NCI-H2196 (cell line): Measurements from ENCODE around the gene RBPJ.
A peak's percentile ranks its signal among the peaks of the same experiment; 100 is the strongest.
"Not testable (repeated sequence)": the region's sequence is repeated elsewhere in the genome, so short reads cannot be mapped to it uniquely, and the experiment has no call there.

Experiments
- DNase-seq: peaks from one replicate; lab custom pipeline; 2025; ENCODE audit not compliant: unreplicated experiment; lab: John Stamatoyannopoulos, UW

RBPJ gene

DNA sequence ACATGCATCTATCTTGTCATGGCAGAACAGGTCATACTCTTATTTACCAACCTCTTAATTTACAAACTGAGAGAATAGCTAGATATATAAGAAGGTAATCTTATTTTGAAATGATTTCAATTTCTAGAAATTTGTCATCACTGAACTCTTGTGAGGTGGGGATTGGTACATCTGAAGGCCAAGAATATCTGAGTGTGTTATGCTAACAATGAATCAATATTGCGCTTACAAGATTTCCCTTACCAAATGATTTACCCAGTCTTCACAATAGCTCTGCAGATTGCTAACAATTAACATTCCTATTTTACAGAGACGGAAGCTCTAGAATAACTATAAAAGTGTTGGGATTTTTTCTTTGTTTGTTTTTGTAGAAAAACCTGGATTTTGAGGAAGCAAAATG is 48.3 kb downstream of the RBPJ start:
- no peak for DNase-seq

DNA sequence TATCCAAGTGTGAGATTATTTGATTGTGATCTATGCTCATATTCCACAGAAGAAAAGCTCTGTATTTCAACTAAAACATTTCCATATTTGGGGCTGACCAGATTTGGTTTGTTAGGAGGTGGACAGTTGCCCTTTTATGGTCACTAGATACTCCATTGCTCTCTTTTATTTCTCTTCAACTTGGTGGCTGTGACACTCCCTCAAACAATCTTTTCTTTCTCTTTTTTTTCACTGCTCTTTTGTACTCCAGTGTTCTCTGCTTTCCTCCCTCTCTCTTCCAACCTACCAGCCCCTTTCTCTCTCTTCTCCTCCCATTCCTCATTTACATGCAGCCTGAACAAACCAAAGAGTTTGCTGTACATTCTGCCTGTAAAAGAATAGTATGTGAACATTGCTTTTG is 48.8 kb downstream of the RBPJ start:
- DNase-seq = no peak

DNA sequence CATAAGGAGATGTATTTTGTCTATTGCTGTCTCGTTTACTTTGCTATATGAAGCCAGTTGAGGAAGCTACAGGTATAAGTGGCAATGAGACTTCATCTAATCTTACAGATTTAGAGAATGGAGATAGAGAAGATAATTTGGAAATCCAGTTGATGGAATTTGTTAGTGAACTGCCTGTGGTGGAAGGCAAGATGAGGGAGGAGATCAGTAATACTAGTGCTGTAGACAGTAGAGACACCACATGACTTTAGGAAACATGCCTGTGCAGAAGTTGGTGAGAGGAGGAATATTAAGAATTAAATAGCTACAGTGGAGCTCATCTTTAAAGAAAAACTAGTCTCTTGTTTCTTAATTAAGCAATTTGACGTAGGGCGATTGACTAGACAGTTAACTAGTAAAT is 51.3 kb downstream of the RBPJ start:
- no peak for DNase-seq

DNA sequence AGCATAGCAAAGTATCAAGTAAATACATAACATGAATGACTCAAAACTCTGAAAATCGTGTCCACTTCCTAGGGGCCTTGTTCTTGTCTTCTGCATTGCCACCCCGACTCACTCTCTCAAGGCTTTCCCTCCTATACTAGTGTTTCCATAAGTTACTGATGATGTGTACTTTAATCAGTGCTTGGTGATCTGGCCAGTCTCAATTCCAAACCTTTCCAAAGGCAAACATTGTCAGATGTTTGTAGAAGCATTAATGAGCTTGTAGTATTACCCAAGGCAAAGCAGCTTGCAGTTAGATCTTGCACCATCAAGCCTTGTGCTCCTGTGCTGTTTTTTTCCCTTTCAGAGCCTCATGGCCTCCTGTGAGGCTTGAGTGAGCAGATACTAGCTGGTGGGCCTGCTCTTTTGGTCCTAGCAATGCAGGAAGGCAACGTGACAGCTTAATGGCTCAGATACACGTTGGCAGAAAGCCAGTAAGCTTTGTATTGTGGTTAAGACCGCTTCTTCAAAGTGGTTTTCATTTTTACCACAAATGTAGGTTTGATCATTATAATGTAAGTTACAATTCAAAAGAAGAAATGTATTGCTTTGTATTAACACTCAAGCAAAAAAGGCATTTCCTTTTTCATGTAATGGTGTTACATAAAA is 51.8 kb downstream of the RBPJ start:
- DNase-seq = peak; percentile 52

DNA sequence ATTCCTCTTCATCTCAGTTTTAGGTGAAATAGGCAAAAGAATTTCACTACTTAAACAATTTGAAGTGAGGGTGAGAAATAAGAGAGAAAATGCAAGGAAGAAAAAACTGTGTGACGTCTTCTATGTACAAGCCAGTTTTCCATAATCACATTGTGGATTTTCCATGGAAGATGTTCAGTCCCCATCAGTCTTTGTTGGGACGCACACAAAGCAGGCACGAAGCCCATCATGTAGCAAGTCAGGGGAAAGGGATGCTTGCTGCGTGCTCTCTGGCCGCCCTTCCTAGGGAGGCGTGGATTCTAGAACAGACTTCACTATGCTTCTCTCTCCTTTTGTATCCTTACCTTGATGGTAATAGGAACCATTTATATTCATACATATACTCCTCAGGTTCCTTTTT is 54.7 kb downstream of the RBPJ start:
- DNase-seq = no peak

DNA sequence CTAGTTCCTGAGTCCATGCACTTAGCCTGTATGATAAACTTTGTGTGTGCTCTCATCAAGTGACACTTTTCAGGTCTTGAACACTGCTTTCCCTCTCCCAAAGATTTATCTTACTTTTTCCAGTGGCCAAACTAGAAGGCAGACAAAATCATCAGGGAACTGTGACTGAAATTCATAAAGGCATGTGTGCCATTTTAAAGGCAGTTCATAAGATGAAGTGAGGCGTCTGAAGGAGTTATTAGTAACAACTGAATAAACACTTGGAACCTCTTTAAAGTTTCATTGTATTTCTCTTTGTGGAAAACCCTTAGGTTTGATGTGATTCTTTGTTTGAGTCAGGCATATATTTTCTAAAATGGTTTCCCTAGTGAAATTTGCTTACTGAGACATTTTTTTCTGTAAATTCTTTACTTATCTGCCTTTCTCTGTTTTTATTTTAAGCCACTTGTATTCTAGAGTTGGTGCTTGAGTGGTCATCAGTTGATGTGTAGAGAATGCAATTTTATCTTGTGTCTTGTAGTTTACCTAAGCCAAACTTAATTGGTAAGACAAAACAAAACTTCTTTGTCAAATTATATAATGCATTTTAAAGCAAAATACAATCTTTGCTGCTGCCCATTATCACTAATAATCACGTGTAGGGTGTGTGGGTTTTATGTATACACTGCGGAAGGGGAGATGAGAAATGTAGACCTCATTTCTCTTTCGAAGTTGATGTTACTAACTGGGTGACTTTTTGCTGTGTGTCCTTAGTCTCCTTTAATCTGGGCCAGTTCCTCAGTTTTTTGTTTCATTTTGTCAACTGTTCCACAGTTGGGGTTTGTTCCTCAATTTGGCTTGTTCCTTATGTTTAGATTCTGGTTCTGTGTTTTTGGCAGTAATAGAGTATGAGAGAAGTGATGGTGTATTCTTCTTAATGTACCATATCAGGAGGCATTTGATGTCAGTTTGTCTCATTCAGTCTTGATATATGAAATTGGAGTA is 56.8 kb downstream of the RBPJ start:
- DNase-seq = no peak

DNA sequence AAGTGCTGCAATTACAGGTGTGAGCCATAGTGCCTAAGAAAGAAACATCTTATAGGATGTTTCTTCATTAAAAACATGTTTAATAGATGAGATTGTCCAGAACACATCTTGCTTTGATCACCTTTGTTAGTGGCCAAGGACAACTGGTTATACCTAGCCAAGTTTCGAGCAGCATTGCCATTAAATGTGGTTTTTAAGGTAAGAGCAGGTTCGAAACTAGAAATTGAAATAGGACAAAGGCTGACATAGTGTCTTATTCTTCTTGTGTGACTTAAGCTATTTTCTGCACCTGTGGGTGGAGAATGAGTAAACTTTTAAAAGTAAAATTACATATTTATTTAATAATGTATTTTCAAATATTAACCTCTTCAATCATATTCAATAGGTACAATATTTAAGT is 59.0 kb downstream of the RBPJ start:
- DNase-seq = no peak

DNA sequence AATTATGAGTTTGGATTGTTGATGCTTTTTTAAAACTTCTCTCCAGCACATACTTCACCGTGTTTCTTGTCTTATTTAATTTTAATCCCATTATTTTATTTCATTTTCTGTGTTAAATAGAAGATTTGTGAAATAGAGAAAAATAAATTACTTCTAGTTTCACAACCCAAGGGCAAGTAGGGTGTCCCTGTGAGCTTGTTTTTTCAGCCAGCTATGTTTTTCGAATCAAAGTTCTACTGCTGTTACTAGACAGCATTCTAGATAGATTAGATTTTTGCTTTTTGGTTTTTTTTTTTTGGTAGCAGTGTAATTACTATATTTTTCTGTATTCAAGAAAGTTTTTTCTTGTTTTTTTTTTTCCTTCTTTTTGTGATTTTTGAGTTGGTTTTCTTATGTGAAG is 59.9 kb downstream of the RBPJ start:
- DNase-seq = no peak

DNA sequence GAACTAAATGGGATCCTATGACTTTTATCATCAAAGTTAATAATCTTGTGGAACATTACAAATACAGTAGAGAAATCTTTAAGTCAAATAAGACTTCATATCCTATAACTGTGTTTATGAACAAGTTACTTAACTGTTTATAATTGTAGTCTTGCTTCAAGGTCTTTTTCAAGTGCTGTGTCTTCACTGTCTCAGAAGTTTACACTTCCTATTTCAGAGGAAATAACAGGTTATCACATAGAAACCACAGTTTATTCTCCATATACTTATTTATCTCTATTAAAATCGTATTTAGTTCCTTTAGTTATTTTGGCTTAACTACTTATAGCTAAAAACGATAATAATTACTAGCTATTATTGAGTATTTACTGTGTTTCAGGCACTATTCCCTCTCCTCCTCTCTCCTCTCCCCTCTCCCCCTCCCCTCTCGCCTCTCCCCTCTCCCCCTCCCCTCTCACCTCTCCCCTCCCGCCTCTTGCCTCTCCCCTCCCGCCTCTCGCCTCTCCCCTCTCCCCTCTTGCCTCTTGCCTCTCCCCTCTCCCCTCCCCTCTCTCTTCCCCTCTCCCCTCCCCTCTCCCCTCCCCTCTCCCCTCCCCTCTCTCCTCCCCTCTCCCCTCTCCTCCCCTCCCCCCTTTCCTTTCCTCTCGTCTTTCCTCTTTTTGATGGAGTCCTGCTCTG is 63.7 kb downstream of the RBPJ start:
- no peak for DNase-seq

DNA sequence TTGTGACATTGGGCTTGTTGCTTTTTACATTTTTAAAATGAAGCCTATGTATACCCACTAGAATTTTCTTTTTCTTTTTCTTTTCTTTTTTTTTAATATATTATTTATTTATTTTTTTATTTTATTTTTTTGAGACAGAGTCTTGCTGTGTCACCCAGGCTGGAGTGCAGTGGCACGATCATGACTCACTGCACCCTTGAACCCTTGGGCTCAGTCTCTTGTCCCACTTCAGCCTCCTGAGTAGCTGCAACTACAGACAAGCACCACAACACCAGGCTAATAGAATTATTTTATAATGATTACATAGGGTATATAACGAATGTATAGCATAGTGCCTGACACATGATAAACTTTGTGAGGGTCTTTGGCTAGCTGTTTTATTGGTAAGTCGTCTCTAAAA is 64.9 kb downstream of the RBPJ start:
- no peak for DNase-seq

DNA sequence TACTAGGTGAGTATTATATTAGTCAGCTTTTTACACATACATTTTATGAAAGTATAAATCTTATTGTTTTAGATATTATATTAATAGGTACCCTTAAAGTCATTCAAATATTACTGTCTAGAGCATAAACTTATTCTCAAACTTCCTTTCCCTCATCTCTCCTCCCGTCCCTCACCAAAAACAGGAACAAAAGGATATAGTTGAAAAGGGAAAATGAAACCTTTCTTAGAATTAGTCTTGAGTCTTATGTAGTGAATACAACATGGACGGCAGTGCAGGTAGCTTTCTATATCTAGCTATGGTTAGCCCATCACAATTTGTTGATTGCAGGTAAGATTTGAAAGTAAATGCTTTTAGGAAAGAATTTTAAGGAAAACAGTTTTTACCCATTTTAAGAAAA is 65.6 kb downstream of the RBPJ start:
- DNase-seq = no peak

DNA sequence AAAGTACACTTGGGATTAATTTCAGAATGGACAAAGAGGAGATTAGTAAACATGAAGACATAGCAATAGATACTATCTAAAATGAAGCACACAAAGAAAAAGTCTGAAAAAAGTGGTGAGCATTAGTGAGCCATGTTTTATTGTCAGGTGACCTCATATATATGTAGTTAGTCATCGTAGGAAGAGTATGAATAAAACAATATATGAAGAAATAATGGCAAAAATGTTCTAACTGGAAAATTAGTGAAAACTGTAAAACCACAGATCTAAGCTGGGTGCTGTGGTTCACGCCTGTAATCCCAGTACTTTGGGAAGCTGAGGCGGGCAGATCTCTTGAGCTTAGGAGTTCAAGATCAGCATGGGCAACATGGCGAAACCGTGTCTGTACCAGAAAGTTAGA is 67.9 kb downstream of the RBPJ start:
- DNase-seq = no peak

DNA sequence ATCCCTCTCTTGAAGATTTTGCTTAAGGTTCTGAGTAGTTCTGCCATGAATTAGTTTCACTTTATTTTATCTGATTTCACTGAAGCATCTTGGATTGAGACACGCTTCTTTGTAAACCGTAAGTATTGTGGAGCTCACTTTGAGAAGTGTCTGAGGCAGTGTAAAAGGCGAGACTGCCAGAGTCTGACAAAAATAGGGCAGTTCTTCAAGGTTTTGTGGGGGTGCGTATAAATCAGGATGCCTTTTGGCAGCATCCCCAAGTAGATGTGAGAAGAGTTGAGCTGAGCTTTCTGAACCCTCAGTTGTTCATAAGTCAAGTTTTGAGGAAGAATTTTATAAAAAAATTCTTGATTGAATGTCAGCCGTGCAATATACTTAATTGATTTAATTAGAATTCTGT is 76.3 kb downstream of the RBPJ start:
- DNase-seq = no peak

DNA sequence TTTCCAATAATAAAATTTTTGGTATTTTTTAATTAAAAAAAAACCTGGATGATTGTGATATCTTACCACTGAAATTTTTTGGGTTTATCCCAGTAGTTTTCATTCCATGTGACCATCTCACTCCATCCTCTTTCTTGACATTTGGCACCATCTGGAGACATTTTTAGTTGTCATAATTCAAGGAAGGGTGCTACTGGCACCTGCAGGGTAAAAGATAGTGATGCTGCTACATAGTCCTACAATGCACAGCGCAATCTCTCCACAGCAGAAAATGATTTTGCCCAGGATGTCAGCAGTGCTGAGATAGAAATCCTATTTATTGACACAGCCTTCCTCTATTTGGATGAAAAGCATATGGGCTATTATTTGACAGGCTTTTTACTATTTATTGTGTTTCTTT is 79.3 kb downstream of the RBPJ start:
- no peak for DNase-seq

DNA sequence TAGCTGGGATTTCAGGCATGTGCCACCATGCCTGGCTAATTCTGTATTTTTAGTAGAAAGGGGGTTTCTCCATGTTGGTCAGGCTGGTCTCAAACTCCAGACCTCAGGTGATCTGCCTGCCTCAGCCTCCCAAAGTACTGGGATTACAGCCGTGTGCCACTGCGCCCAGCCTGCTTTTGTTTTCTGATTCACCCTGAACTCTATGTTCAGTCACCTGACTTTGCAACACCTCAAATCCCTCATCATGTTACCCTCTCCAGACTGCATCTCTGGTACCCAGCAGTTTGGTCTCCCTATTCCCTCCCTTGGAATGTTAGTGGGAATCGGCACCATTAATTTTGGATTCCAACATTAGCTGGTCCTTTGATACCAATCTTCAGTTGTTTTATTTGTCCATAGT is 81.2 kb downstream of the RBPJ start:
- DNase-seq = not testable (repeated sequence)

DNA sequence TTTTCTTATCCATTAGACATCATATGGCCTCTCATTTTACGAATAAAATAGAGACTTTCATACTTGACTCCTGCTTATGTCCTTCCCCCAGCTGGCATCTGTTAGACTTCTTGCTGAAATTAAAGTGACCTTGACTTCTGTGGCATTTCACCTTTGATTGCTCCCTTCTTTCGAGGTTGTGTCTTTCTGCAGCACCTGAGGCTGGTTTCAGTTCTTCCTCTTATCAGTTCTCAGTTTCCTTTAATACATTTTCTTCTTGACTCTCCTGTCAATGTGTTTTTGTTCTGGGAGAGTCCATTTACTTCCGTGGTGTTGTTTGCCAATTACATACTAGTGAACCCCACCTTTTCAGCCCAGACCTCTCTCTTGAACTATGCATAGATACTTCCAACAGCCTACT is 81.6 kb downstream of the RBPJ start:
- no peak for DNase-seq

DNA sequence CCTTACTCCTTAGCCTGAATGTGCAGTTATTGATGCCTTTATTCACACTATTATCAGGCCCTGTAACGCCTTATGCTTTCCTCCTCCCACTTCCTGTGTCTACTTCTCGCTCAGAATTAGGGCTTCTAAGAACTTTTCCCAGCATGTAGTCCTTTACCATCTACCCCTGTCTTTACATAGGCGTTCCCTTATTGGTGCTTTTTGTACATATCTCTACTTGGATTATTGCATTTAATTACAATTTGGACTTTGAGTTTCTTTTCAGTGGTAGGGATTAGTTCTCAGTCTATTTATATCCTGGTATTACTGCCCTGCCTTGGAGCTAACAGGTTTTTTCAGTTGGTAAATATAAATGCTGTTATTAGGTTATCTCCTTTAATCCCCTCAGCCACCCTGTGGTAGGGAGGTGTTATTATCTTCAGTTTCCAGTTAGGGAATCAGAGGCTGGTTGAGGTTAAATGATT is 84.0 kb downstream of the RBPJ start:
- no peak for DNase-seq

DNA sequence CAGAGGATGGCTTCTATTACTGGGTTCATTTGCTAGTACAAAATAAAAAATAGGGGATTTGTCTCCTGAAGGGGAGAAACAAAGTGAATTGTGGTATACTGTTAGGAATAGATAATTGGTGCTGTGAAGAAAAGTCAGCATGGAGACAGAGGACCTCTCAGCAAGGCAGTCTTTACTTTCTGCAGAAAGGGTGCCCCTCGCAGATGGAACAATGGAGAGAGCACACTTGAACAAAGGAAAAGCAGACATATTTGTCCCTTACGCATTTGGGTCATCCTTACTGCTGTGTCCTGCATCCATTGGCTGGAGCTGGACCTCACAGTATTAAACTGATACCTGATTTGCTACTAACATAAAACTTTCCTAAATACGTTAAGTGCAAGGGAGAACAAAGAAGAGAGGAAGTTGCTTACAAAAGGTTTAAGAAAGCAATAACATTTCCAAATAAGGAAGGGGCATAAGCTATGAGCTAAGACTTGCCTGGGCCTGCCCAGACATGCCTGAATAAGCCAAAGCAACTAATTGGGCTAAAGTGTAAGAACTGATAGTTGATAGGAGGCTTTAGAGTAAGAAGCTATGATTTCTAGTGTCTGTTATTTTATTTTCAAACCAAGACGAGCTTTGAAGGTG is 85.6 kb downstream of the RBPJ start:
- DNase-seq = no peak

DNA sequence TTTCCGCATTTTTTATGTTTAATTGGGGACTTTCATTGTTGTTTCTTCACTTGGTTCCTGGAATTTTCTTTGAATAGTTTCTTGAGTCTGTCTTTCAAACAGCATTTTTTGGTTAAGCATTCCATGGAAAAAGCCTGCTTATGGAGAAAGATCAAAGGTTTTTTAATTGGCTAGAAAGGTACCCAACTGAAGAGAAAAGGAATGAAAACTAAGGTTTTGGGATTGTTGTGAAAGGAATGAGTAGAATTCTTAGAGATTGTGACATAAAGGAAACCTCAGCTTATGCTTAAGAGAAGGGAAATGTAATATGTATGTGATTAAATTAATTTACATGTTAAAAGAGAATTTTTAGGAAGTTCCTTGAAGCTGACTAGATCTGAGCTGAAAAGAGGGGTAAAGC is 86.7 kb downstream of the RBPJ start:
- no peak for DNase-seq

DNA sequence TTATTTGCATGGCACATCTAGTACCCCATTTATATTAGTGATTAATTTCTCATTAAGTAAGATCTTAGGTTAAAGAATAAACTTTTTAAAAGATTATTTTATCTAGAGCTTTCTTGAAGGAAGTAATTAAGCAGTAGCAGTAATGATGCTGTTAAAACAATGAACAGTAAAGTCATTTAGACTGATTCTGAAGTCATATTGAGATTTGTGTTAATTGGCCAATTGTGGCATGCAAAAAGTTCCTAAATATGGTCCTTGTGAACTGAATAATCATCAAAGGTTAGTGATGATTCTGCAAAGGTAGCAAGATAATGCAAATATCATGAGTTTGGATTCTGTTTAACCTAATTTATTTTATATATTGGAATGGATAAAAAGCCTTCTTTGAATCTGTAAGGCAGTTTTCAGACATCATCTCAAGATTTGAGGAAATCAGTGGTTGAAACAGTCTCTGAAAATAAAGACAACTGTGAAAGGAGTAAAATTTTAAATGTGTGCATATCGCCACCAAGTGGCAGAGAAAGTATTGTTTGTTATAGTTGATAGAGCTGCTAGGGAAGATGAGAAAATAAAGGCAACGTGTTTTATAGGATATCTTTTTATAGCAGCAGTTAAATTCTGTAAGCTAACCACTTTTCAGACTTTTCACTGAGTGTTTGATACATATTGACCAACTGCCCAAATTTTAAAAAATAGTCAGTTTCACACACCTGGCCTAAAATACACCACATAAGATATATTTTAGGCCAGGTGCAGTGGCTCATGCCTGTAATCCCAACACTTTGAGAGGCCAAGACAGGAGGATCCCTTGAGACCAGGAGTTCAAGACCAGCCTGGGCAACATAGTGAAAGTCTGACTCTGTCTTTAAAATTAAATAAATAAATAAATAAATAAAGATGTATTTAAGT is 89.8 kb downstream of the RBPJ start:
- DNase-seq = peak; percentile 68
